MM.1S (cell line): ENCODE results near the gene HLA-G.

Experiments
- CTCF ChIP-seq: fragments of 300-600 bp; sonication (generic); IDR thresholded peaks from 2 replicates; pipeline ENCODE4 v1.5.1; 2016; ENCODE audit warnings: antibody characterized with exemption, low read length, mixed read lengths
- EZH2 ChIP-seq: fragments of 300-600 bp; sonication (generic); optimal IDR thresholded peaks from 2 replicates; pipeline ENCODE3; 2017; ENCODE audit warnings: low read depth, mild to moderate bottlenecking, antibody characterized with exemption, low read length, mixed read lengths
- EZH2phosphoT487 ChIP-seq: fragments of 300-600 bp; sonication (generic); IDR thresholded peaks from 2 replicates; pipeline ENCODE4 v1.6.1; 2018; ENCODE audit warnings: antibody characterized with exemption, low read length

- no peak for TF ChIP-seq CTCF
- TF ChIP-seq EZH2, result no peak
- no peak for TF ChIP-seq EZH2phosphoT487
These were observed 35.2 kb upstream of the HLA-G start for GRCh38 chr6:29792123-29793035.
